Superior temporal gyrus (tissue), 1 donor: ENCODE measurements around the gene MEG3.
"Not testable (repeated sequence)": the region's sequence is repeated elsewhere in the genome, so short reads cannot be mapped to it uniquely, and the experiment has no call there.

Experiments used
- DNase-seq: peaks from one replicate; pipeline ENCODE4 v3.0.0-alpha.2; 2016; ENCODE audit errors: extremely low spot score

Gene MEG3

GRCh38 chr14:100815478-100816285, 10.2 kb upstream of the MEG3 start:
- no peak for DNase-seq

- no peak for DNase-seq
Measured at GRCh38 chr14:100816286-100816949, 9.5 kb upstream of the MEG3 start.

GRCh38 chr14:100816950-100817901, 8.7 kb upstream of the MEG3 start:
- no peak for DNase-seq

GRCh38 chr14:100818221-100818699, 7.7 kb upstream of the MEG3 start:
- DNase-seq, result no peak

- DNase-seq, result not testable (repeated sequence)
Measured at GRCh38 chr14:100818923-100819322, 7.0 kb upstream of the MEG3 start.

GRCh38 chr14:100819453-100819828, 6.5 kb upstream of the MEG3 start:
- DNase-seq, result no peak

- no peak for DNase-seq
Measured at GRCh38 chr14:100819829-100820475, 6.0 kb upstream of the MEG3 start.

- DNase-seq, result no peak
Measured at GRCh38 chr14:100820957-100821356, 5.0 kb upstream of the MEG3 start.

- DNase-seq, result no peak
Measured at GRCh38 chr14:100822013-100822412, 3.9 kb upstream of the MEG3 start.

GRCh38 chr14:100822532-100823296, 3.2 kb upstream of the MEG3 start:
- DNase-seq, result no peak

GRCh38 chr14:100823413-100824080, 2.4 kb upstream of the MEG3 start:
- DNase-seq, result no peak

GRCh38 chr14:100824091-100824551, 1.8 kb upstream of the MEG3 start:
- peak; percentile 38 for DNase-seq

GRCh38 chr14:100824901-100825712, 811 bp upstream of the MEG3 start:
- DNase-seq, result no peak

- DNase-seq, result no peak
Measured at GRCh38 chr14:100826391-100827100, 628 bp downstream of the MEG3 start.

- no peak for DNase-seq
Measured at GRCh38 chr14:100827101-100828021, 1.4 kb downstream of the MEG3 start.

- DNase-seq, result no peak
Measured at GRCh38 chr14:100828031-100828769, 2.3 kb downstream of the MEG3 start.

GRCh38 chr14:100830681-100831080, 4.8 kb downstream of the MEG3 start:
- no peak for DNase-seq
